Measurements from ENCODE around the gene FAM234A. TPM values are rescaled to one million over a fixed set of nuclear protein-coding genes. Genes with fewer than 3 reads are reported as not detected.
"Not testable (repeated sequence)": the region's sequence is repeated elsewhere in the genome, so short reads cannot be mapped to it uniquely, and the experiment has no call there.

The FAM234A gene
- total RNA-seq, 1 donor from 2014 or later: 59.2 TPM

DNA sequence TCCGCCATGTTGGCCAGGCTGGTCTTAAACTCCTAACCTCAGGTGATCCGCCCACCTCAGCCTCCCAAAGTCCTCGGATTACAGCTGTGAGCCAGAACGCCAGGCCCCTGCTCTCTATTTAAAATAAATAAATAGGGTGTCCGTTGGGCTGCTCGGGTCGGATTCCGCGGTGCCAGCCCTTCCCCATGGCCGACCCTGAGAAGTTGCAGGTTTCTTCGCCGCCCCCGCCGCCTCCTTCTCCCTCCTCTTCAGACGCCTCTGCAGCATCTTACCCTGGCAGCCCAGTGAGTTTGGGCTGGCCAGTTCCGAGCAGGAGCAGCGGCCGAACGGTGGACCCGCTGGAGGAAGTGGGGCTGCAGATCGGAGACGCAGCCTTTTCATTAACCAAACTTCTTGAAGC, 3.7 kb upstream of the FAM234A start:
- no peak for DNase-seq

DNA sequence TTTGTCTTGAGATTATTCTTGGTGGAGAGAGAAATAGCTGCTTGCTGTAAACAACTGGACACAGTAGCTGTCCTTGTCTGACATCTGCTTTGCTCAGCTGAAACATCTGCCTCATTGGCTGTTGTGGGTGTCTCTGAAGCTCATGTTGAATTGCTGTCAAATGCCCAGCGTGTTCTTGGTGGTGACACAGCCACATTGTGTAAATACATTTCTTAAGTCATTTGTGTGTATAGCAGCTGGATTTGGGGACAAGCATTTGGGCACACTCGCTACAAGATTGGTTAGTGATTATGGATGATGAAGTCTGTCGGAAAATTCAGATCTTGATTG, 5.3 kb downstream of the FAM234A start:
- DNase-seq: no peak

- DNase-seq: no peak
Measured at GRCh38 chr16:240559-240958, 5.9 kb downstream of the FAM234A start.

DNA sequence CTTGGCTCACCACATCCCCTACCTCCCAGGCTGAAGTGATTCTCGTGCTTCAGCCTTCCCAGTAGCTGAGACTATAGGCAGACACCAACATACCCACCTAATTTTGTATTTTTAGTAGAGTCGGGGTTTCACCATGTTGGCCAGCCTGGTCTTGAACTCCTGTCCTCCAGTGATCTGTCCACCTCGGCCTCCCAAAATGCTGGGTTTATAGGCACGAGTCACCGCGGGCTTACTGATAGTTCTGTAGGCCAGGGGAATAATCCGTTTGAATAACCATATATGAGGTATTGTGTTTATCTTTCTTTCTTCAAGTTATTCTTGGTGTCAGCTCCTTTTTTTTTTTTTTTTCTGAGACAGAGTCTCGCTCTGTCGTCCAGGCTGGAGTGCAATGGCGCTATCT, 7.7 kb downstream of the FAM234A start:
- DNase-seq: no peak

DNA sequence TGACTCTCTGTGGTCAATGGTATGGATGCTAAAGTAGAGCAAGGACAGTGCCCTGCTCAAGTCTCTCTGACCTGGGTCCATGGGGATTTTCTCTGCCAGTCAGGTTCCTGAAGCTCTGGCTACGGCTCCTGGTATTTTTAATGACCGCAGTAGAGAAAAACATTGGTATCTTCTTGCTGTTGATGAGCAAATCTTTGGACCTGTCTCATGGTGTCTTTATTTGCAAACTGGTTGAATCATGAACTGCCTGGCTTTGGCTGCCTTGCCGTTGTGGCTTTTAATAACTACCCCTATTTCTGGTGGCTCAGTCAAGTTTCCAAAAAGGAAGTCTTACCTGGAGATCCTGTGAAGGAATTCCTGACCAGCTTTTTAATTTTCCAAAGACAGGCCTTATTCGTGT, 8.7 kb downstream of the FAM234A start:
- no peak for DNase-seq

DNA sequence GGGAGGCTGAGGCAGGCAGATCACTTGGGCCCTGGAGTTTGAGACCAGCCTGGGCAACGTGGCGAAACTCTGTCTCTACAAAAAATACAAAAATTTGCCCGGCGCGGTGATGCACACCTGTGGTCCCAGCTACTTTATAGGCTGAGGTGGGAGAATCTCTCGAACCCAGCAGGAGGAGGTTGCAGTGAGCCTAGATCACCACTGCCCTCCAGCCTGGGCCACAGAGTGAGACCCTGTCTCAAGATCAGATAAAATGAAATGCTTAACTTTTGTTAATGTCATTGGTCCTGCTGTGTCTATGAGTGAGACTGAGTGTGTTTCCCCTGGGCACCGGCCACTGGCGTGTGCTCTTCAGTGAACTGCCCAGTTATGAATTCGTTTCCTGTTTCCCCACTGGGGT, 10.5 kb downstream of the FAM234A start:
- no peak for DNase-seq

GRCh38 chr16:247027-247426, 12.4 kb downstream of the FAM234A start:
- no peak for DNase-seq

GRCh38 chr16:249431-249830, 14.8 kb downstream of the FAM234A start:
- no peak for DNase-seq

DNA sequence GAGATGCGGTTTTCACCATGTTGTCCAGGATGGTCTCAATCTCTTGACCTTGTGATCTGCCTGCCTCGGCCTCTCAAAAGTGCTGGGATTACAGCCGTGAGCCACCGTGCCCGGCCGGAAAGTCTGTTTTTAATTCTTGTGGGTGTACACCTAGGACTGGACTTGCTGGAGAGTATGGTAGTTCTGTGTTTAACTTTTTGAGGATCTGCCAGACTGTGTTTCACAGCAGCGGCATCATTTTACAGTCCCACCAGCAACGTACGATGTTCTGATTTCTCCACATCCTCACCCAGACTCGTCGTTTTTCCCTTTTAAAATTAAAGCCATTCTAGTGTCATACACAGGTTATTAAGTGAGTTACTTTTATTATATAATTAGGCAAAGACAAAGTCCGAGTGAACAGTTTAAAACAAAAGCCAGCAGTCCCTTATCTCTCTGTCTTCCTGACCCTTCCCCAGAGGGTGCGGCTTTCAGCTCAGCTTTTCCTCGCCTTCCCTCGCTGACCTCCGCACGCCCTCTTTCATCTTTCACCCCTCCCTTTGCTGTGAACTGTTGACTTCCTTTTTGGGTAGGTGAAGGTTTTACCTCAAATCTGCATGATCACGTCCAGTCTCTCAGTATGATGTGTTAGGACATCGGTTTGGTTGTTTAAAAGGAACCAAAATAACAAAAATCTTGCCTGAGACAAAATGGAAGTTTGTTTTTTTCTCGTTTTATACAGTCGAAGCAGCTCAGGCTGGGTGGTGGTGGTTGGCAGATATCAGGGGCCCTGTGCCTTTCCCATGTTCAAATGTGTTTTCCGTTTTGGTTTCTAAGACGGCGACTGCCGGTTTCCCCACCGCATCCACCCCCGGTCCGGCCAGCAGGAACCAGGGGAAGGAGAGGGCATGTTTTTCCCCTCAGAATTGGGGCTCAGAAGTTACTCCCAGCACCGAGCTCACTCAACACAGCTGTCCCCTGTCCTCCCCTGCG, 18.0 kb downstream of the FAM234A start:
- DNase-seq: peak; percentile 32

DNA sequence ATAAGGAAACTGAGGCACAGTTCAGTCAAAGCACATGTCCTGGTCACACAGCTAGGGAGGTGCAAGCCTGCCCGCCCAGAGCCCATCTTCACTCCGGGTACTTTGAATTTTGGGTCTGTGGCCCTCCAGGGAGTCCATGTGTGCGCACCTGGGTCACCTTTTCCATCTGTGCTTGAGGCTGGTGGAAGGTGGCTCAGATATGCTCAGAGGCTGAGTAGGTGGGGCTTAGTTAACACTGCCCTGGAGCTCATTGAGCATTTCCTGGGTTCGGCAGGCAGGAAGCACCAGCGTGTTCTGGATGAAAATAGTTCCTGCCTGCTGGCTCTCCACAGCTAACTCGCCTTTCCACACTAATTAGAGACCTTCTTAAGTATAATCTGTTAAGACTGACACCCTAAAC, 19.2 kb downstream of the FAM234A start:
- DNase-seq: no peak

DNA sequence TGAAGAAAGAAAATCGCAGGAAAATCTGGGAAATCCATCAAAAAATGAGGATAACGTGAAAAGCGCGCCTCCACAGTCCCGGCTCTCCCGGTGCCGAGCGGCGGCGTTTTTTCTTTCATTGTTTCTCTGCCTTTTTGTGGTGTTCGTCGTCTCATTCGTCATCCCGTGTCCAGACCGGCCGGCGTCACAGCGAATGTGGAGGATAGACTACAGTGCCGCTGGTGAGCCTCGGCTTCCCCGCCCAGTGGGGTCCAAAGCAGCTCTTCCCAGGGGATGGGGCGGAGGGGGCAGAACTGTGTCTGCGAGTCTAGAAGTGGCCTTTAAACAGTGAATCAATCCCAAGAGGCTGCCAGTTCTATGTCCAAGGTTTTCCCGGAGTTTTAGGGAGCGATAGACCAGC, 19.8 kb downstream of the FAM234A start:
- DNase-seq: no peak

GRCh38 chr16:255183-255582, 20.6 kb downstream of the FAM234A start:
- DNase-seq: no peak

DNA sequence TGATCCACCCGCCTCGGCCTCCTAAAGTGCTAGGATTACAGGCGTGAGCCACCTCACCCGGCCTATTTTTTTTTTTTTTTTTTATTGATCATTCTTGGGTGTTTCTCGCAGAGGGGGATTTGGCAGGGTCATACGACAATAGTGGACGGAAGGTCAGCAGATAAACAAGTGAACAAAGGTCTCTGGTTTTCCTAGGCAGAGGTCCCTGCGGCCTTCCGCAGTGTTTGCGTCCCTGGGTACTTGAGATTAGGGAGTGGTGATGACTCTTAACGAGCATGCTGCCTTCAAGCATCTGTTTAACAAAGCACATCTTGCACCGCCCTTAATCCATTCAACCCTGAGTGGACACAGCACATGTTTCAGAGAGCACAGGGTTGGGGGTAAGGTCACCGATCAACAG, 23.5 kb downstream of the FAM234A start:
- DNase-seq: not testable (repeated sequence)

DNA sequence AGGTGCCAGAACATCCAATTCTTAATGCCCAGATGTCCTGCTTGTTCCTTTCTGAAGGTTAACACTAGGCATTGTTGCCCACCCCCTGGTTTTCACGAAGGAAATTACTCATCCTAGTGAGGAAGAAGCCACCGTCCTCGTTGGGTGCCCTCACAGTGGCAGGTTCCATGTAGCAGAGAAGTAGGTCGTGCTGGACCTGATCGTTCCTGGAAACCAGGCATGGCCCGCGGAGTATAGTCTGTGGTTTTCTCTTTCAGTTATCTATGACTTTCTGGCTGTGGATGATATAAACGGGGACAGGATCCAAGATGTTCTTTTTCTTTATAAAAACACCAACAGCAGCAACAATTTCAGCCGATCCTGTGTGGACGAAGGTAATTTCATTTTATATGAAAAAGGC, 24.6 kb downstream of the FAM234A start:
- no peak for DNase-seq

GRCh38 chr16:259814-260253, 25.2 kb downstream of the FAM234A start:
- DNase-seq: no peak

DNA sequence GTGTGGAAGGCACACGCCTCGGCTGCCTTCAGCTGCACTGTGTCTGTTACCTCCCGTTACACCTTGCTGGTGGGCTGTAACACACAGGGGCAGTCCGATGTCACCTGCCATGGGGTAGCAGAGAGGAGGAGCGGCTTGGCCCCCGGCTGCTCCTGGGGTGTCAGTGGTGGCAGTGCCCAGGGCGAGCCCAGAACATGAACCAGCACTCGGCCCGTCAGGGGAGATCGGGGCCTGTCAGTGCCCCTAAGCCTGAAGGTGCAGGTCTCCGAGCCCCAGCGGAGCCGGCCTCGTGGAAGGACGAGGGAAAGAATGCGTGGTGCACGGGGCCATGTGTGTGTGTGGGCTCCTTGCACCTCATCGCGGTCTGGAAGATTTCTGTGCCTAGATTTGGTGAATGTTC, 25.7 kb downstream of the FAM234A start:
- DNase-seq: no peak

DNA sequence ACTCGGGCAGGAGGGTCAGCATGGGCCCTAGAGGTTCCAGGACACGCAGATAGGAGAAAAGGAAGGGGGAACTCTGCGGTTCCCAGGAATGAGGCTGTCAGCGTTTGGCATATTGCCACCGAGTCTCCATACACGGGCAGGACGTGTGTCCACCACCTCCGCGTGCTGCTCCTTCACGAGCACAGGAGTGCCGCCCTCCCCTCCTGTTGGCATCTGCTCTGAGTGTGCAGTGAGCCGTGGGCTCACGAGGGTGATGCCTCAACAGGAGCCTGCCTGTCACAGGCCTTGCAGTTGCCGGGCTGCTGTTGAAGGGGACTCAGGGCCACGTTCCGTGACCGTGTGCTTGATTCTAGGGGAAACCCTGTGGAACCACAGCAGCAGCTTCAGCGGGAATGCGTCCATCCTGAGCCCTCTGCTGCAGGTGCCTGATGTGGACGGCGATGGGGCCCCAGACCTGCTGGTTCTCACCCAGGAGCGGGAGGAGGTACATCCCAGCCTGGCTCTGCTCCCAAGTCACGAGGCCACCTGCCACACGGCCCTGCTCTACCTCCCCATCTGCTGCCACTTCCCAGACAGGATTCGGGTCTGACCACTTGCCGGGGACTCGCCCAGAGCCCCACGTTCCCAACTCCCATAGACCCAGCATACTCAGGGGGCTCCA, 26.5 kb downstream of the FAM234A start:
- no peak for DNase-seq

GRCh38 chr16:262121-262745, 27.6 kb downstream of the FAM234A start:
- no peak for DNase-seq

- no peak for DNase-seq
Measured at GRCh38 chr16:263182-263774, 28.7 kb downstream of the FAM234A start.

DNA sequence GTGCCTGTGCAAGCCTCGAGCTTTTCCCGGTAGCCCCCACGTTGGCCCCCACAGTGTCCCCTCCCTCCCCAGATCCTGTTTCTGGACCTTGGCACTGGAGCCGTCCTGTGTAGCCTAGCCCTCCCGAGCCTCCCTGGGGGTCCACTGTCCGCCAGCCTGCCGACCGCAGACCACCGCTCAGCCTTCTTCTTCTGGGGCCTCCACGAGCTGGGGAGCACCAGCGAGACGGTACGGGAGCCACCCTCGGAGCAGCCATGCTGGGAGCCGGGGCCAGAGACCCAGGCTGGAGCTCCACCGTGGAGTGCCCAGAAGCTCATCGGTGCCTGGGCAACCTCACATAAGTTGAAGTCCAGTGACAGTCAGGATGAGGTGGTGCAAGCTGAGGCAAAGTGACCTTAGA, 29.3 kb downstream of the FAM234A start:
- DNase-seq: no peak

DNA sequence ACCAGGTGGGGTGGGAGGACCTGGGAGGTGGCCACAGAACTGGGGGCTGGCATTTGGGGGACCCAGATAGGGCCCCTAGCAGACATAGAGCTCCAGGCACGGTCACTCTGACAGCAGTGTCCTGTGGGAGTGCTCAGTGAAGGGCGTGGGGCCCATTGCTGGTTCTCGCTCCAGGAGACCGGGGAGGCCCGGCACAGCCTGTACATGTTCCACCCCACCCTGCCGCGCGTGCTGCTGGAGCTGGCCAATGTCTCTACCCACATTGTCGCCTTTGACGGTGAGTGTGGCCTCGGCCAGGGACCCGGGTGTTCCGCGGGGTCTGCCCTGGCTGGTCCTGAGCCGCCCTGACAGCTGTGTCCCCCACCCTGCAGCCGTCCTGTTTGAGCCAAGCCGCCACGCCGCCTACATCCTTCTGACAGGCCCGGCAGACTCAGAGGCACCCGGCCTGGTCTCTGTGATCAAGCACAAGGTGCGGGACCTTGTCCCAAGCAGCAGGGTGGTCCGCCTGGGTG, 29.9 kb downstream of the FAM234A start:
- no peak for DNase-seq

DNA sequence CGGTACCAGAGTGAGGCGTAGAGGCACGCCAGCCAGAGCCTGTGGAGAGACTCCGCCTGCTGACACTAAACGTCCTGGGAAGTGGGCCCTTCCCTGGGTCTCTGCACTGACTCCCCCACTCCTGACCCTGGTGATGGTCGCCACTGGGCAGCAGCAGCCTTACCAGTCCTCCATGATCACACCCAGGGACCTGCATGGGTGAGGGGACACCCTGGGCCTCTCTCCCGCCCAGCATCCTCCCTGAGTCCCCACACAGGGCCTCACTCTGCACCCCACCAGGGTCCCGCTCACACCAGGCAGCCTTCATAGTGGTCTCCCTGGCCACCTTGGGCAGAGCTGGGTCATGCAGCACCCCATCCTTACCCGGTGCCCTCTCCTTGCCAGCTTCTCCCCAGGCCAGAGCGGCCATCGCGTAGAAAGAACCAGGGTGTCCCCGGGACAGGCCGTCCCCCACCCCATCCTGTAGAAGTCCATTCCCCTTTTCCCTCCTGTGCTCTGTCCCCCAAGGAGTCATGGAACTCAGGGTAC, 30.4 kb downstream of the FAM234A start:
- DNase-seq: no peak

DNA sequence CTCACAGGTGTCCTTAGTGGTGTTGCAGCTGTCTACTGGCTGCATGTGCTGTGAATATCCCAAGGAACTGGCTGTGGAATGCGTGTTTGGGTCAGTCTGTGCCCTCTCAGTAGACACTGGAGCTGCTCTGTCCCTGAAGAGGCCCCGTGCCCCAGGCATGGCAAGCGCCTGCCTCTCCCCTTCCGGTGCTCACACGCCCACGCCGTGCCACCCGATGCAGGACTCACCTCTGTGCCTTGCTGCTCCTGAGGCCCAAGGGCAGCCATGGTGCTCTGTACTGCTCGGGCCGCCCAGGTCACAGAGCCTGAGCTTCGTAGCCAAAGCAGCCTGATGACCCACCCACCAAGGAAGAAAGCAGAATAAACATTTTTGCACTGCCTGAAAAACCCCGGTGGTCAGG, 31.1 kb downstream of the FAM234A start:
- DNase-seq: no peak
